H1 (cell line): ENCODE results near the gene SYNGR3.

Source experiments
- CTCF ChIP-seq, 3 experiments: IDR thresholded peaks; 1 replicate in 2 of 3; 2 replicates in 1 of 3; pipeline versions ENCODE4 v1.5.1 to v1.6.1; 2011; ENCODE audit warnings: low read length in 3 of 3, mild to moderate bottlenecking in 3 of 3, inconsistent platforms in 2 of 3, low read depth in 1 of 3, moderate library complexity in 1 of 3; ENCODE audit not compliant: insufficient read depth in 1 of 3; ENCODE audit errors: control extremely low read depth in 1 of 3
- GABPA ChIP-seq: IDR thresholded peaks from 2 replicates; pipeline ENCODE4 v1.6.1; 2011; ENCODE audit warnings: mild to moderate bottlenecking, low read length, moderate library complexity, borderline replicate concordance; ENCODE audit not compliant: insufficient read depth
- HDAC2 ChIP-seq, 2 experiments: fragments of 300-600 bp in 1 of 2; sonication (generic) in 1 of 2; IDR thresholded peaks; 2 replicates each; pipeline ENCODE4 v1.6.1; 2011 to 2012; ENCODE audit warnings: low read depth in 2 of 2, low read length in 2 of 2, mild to moderate bottlenecking in 2 of 2, moderate library complexity in 2 of 2, borderline replicate concordance in 1 of 2, inconsistent platforms in 1 of 2
- MAX ChIP-seq: IDR thresholded peaks from 2 replicates; pipeline ENCODE4 v1.6.1; 2012; ENCODE audit warnings: inconsistent platforms
- POLR2AphosphoS5 ChIP-seq: IDR thresholded peaks from 2 replicates; pipeline ENCODE4 v1.6.1; 2011; ENCODE audit warnings: low read depth, low read length
- RFX5 ChIP-seq: IDR thresholded peaks from 2 replicates; pipeline ENCODE4 v1.6.1; 2011; ENCODE audit warnings: low read depth, low read length, improper control_type of control experiment, borderline replicate concordance

GRCh38 chr16:2007081-2007836, 17.5 kb downstream of the SYNGR3 start:
- no peak for TF ChIP-seq CTCF (IDR thresholded peaks at IDR 0.05; ENCODE audit: control extremely low read depth in 1 of 3, insufficient read depth in 1 of 3, low read depth in 1 of 3, low read length in 3 of 3)
- no peak for TF ChIP-seq MAX
- TF ChIP-seq RFX5: no peak
- no peak for TF ChIP-seq POLR2AphosphoS5
- no peak for TF ChIP-seq HDAC2 (IDR thresholded peaks at IDR 0.05; ENCODE audit: borderline replicate concordance in 1 of 2, low read depth in 2 of 2, low read length in 2 of 2)
- TF ChIP-seq GABPA: no peak
